ENCODE data around the gene NFIX.

The NFIX gene

GRCh38 chr19:12983091-12983490 is 12.2 kb upstream of the NFIX start:
- TF ChIP-seq CTCF (conservative IDR thresholded peaks at IDR 0.05), result no peak
- H3K27ac ChIP-seq, result peak overlapping the region; percentile 23; the same call in 1 of the 2 replicates

- TF ChIP-seq CTCF (conservative IDR thresholded peaks at IDR 0.05), result peak; percentile 97
- H3K27ac ChIP-seq, result peak overlapping the region; percentile 34; the same call in 1 of the 2 replicates
Measured at GRCh38 chr19:12983542-12984142, 11.6 kb upstream of the NFIX start.

GRCh38 chr19:12984143-12984627 is 11.1 kb upstream of the NFIX start:
- peak overlapping the region; percentile 34; the same call in 1 of the 2 replicates for H3K27ac ChIP-seq
- no peak for TF ChIP-seq CTCF (conservative IDR thresholded peaks at IDR 0.05)

GRCh38 chr19:12984683-12985048 is 10.6 kb upstream of the NFIX start:
- peak overlapping the region; percentile 34 for H3K27ac ChIP-seq
- TF ChIP-seq CTCF (conservative IDR thresholded peaks at IDR 0.05), result no peak

- no peak for TF ChIP-seq CTCF (conservative IDR thresholded peaks at IDR 0.05)
- peak overlapping the region; percentile 34 for H3K27ac ChIP-seq
Measured at GRCh38 chr19:12985049-12985776, 10.1 kb upstream of the NFIX start.

GRCh38 chr19:12986726-12987125 is 8.5 kb upstream of the NFIX start:
- no peak for TF ChIP-seq CTCF (conservative IDR thresholded peaks at IDR 0.05)
- no peak overlapping the region for H3K27ac ChIP-seq

GRCh38 chr19:12987190-12987589 is 8.1 kb upstream of the NFIX start:
- no peak for TF ChIP-seq CTCF (conservative IDR thresholded peaks at IDR 0.05)
- H3K27ac ChIP-seq, result no peak overlapping the region
